C4-2B (cell line): ENCODE measurements around the gene SPTBN5.

Source experiments
- ZFX ChIP-seq: fragments of 450-650 bp; IDR thresholded peaks from 2 replicates; pipeline ENCODE4 v1.6.1; 2017
- TF ChIP-seq, protein P1 (sequence below): fragments of 450-650 bp; conservative IDR thresholded peaks from 2 replicates; pipeline ENCODE4 v1.5.1; 2017; ENCODE audit warnings: mild to moderate bottlenecking

DNA sequence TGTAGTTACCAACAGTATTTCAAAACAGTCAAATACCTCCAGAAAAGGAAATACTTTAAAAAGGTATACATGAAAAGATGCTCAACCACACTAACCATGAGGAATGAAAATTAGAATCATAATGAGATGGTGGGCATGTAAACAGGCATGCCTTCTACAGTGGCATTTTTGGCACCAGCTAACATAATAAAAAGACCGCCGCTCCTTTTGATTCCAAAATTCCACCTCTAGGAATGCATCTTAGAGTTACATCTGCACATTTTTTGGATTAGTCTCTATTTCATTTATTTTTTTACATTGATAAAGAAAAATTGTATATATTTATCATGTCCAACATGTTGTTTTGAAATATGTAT lies 37.0 kb upstream of the SPTBN5 start:
- TF ChIP-seq, protein P1, sequence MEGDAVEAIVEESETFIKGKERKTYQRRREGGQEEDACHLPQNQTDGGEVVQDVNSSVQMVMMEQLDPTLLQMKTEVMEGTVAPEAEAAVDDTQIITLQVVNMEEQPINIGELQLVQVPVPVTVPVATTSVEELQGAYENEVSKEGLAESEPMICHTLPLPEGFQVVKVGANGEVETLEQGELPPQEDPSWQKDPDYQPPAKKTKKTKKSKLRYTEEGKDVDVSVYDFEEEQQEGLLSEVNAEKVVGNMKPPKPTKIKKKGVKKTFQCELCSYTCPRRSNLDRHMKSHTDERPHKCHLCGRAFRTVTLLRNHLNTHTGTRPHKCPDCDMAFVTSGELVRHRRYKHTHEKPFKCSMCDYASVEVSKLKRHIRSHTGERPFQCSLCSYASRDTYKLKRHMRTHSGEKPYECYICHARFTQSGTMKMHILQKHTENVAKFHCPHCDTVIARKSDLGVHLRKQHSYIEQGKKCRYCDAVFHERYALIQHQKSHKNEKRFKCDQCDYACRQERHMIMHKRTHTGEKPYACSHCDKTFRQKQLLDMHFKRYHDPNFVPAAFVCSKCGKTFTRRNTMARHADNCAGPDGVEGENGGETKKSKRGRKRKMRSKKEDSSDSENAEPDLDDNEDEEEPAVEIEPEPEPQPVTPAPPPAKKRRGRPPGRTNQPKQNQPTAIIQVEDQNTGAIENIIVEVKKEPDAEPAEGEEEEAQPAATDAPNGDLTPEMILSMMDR = no peak
- TF ChIP-seq ZFX = no peak
